Right lobe of liver (tissue), 6 donors: Measurements from ENCODE around the gene KRTAP10-11. TPM values are rescaled to one million over a fixed set of nuclear protein-coding genes. Genes with fewer than 3 reads are reported as not detected.

Source experiments
- ATAC-seq, 4 donors: fragments of 200-7000 bp; cut with Tn5 transposase; one replicate each; pipeline ENCODE4 v1.9.1; 2020; ENCODE audit warnings: mild to moderate bottlenecking in 4 of 4, moderate library complexity in 4 of 4
- DNase-seq, 3 donors: peaks; one replicate each; pipeline ENCODE4 v3.0.0-alpha.2; 2020
- H3K27ac ChIP-seq, 3 donors: fragments of 200-600 bp; one replicate each; pipeline ENCODE4 v1.8.0; 2022
- H3K27me3 ChIP-seq, 2 donors: fragments of 200-600 bp; one replicate each; pipeline ENCODE4 v1.8.0; 2022
- H3K36me3 ChIP-seq, 4 donors: fragments of 200-600 bp; sonication (generic) in 1 of 4; one replicate each; pipeline versions ENCODE4 v1.5.1 to v1.8.0; 2017 to 2022; ENCODE audit warnings: control low read depth in 1 of 4
- H3K4me1 ChIP-seq, 4 donors: fragments of 200-600 bp; sonication (generic) in 1 of 4; one replicate each; pipeline versions ENCODE4 v1.5.1 to v1.8.0; 2017 to 2022; ENCODE audit warnings: control low read depth in 1 of 4
- H3K4me3 ChIP-seq, 3 donors: fragments of 200-600 bp; one replicate each; pipeline ENCODE4 v1.8.0; 2022
- H3K9me3 ChIP-seq, 4 donors: fragments of 200-600 bp; sonication (generic) in 1 of 4; one replicate each; pipeline versions ENCODE4 v1.5.1 to v1.8.0; 2017 to 2022; ENCODE audit warnings: control low read depth in 1 of 4
- POLR2A ChIP-seq: fragments of 450-650 bp; IDR thresholded peaks from one replicate; pipeline ENCODE4 v1.6.1; 2017; ENCODE audit warnings: antibody characterized with exemption, mild to moderate bottlenecking
- WGBS: methylation state at CpG from one replicate; pipeline ENCODE4 v1.1.6; 2018; ENCODE audit warnings: low coverage, low lambda C conversion rate; ENCODE audit not compliant: insufficient coverage; ENCODE audit errors: missing lambda C conversion rate; 5-methylcytosine and 5-hydroxymethylcytosine counted together
- intact Hi-C, 2 donors: fragments of 100-400 bp; cut with DNase I; formaldehyde crosslinking; loops; one replicate each; pipeline versions ENCODE4 v1.11.2 to v1.14.1; 2022
- total RNA-seq, 6 experiments: library from RNA; depleted of rRNA in 2 of 6; stranded (reverse); fragments of >200 nt in 2 of 6; fragmentation: NEBNext Ultra II Directional in 3 of 6; extraction: Animal tissue kit (Norgen Biotek cat#: 25700) in 3 of 6; gene quantifications; one replicate each; pipeline versions ENCODE4 v1.1.0 to v1.2.4, GENCODE V29; 2016 to 2023
- TF ChIP-seq, protein P1 (sequence below), 4 donors: fragments of 200-600 bp in 3 of 4; fragments of 450-650 bp in 1 of 4; IDR thresholded peaks; one replicate each; pipeline versions ENCODE4 v1.5.1 to v1.8.0; 2016 to 2022; ENCODE audit warnings: antibody characterized with exemption in 4 of 4, mild to moderate bottlenecking in 2 of 4
- donor health status: DM: no; HTN: yes; CAD: no.
- donor health status: DM: no; HTN: no; CAD: no.
- donor health status: DM: no; HTN: no; CAD: no.
- donor health status: DM: no; HTN: yes; CAD: no.
- donor health status: DM: no; HTN: yes; CAD: no.

The KRTAP10-11 gene
- total RNA-seq, 6 experiments from 2014 or later = not detected

- H3K27me3 ChIP-seq = no peaks in the 10 kb centered on the region
- no peak overlapping the region for H3K27ac ChIP-seq
- DNase-seq (no peak), ATAC-seq (no peak)
- WGBS = 69% methylated on average over 8 of the region's 8 CpGs
- H3K9me3 ChIP-seq = no peaks in the 10 kb centered on the region
- H3K4me3 ChIP-seq = no peak overlapping the region
- no peaks in the 10 kb centered on the region for H3K4me1 ChIP-seq
- H3K36me3 ChIP-seq = no peaks in the 10 kb centered on the region
- intact Hi-C loops = no loop called here
- TF ChIP-seq POLR2A = no peak
- TF ChIP-seq, protein P1, sequence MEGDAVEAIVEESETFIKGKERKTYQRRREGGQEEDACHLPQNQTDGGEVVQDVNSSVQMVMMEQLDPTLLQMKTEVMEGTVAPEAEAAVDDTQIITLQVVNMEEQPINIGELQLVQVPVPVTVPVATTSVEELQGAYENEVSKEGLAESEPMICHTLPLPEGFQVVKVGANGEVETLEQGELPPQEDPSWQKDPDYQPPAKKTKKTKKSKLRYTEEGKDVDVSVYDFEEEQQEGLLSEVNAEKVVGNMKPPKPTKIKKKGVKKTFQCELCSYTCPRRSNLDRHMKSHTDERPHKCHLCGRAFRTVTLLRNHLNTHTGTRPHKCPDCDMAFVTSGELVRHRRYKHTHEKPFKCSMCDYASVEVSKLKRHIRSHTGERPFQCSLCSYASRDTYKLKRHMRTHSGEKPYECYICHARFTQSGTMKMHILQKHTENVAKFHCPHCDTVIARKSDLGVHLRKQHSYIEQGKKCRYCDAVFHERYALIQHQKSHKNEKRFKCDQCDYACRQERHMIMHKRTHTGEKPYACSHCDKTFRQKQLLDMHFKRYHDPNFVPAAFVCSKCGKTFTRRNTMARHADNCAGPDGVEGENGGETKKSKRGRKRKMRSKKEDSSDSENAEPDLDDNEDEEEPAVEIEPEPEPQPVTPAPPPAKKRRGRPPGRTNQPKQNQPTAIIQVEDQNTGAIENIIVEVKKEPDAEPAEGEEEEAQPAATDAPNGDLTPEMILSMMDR (IDR thresholded peaks at IDR 0.05) = no peak
Observed at GRCh38 chr21:44615466-44615865, 30.7 kb upstream of the KRTAP10-11 start.

DNA sequence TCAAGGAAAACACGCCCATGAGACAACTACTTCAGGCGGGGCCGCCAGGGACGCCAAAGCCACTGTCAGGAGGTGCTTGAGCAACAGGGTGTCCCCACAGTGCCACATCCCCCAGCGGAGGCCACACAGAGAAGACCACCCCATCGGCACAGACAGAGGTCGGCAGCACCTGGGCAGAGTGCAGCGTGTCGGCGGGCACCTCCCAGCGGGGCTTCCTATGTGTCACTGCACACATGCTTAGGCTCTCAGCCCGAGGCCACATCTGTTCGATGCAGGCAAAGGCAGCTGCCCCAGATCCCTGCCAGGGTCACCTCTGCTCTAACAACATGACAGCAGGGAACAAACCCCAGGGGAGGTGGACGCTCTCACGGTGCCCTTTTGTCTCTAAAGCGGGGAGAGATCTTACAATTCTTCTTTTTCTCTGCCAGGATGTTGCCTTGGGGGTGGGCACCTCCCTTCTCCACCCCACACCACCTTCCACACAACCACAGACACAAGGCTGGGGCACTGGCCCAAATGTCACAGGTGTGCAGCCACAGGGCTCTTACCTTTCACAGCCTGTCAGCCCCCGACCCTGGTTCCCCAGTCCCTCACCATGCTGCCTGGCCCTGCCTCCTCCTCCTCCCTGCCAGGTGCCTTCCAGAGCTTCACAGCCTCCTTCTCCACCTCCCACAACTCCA lies 30.2 kb upstream of the KRTAP10-11 start:
- WGBS = 53% methylated on average over 3 of the region's 17 CpGs
- TF ChIP-seq POLR2A = no peak
- TF ChIP-seq, protein P1 (IDR thresholded peaks at IDR 0.05) = no peak
- DNase-seq (peak in 1 of 3 donors; percentile 50), ATAC-seq (no peak)
- Histone ChIP-seq H3K27ac (no peak overlapping the region), H3K27me3 (no peaks in the 10 kb centered on the region), H3K36me3 (no peaks in the 10 kb centered on the region), H3K4me1 (no peaks in the 10 kb centered on the region), H3K9me3 (no peaks in the 10 kb centered on the region), H3K4me3 (no peak overlapping the region)
- intact Hi-C loops = no loop called here

DNA sequence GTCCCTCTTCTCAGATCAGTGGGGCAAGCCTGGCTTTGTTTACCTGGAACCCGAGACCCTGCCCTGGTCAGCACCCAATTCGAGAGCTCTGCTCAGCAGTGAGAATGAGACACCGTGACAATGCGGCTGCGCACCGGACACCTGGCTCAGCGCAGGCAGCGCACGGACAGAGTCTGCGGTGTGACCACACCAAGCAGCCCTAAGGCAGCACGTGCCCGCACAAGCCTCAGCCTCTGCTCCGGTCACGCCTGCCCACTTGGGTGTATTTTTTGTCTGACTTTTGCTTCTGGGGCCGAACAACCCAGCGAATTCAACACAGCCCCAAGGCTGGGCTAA lies 29.7 kb upstream of the KRTAP10-11 start:
- intact Hi-C loops = no loop called here
- H3K36me3 ChIP-seq = no peaks in the 10 kb centered on the region
- no peak overlapping the region for H3K4me3 ChIP-seq
- H3K9me3 ChIP-seq = no peaks in the 10 kb centered on the region
- DNase-seq = no peak
- H3K4me1 ChIP-seq = no peaks in the 10 kb centered on the region
- TF ChIP-seq, protein P1 (IDR thresholded peaks at IDR 0.05) = no peak
- no peak for TF ChIP-seq POLR2A
- 80% methylated on average over 1 of the region's 16 CpGs for WGBS
- no peaks in the 10 kb centered on the region for H3K27me3 ChIP-seq
- H3K27ac ChIP-seq = no peak overlapping the region
- no peak for ATAC-seq

GRCh38 chr21:44617071-44617501 lies 29.1 kb upstream of the KRTAP10-11 start:
- TF ChIP-seq POLR2A = no peak
- TF ChIP-seq, protein P1 (IDR thresholded peaks at IDR 0.05) = no peak
- H3K27ac ChIP-seq = no peak overlapping the region
- no peaks in the 10 kb centered on the region for H3K9me3 ChIP-seq
- no peak overlapping the region for H3K4me3 ChIP-seq
- no peaks in the 10 kb centered on the region for H3K36me3 ChIP-seq
- 69% methylated on average over 4 of the region's 8 CpGs for WGBS
- intact Hi-C loops = no loop called here
- DNase-seq (no peak), ATAC-seq (no peak)
- H3K27me3 ChIP-seq = no peaks in the 10 kb centered on the region
- H3K4me1 ChIP-seq = no peaks in the 10 kb centered on the region
